ENCODE results near the gene OR1I1.

- no peak for TF ChIP-seq CTCF (IDR thresholded peaks at IDR 0.05)
- no peak for TF ChIP-seq AFF4 (CRISPR knock-in tag; IDR thresholded peaks at IDR 0.05; ENCODE audit: borderline replicate concordance)
- no peak for TF ChIP-seq SP1 (CRISPR knock-in tag; conservative IDR thresholded peaks at IDR 0.05)
- no peak for TF ChIP-seq NR1H2 (CRISPR knock-in tag; IDR thresholded peaks at IDR 0.05)
- TF ChIP-seq JUN (CRISPR knock-in tag; IDR thresholded peaks at IDR 0.05): no peak
- TF ChIP-seq PREB (CRISPR knock-in tag; IDR thresholded peaks at IDR 0.05; ENCODE audit: borderline replicate concordance): no peak
These were observed 20.0 kb upstream of the OR1I1 start for GRCh38 chr19:15062036-15062435.
